Hypothalamus (tissue), 51 donors: ENCODE results near the gene RASGRF2.
A peak's percentile ranks its signal among the peaks of the same experiment; 100 is the strongest.

Experiments used
- DNase-seq, 51 donors: peaks; one replicate each; lab custom pipeline; 2025; lab: John Stamatoyannopoulos, UW

Gene RASGRF2

GRCh38 chr5:81125959-81126358 is 165.8 kb downstream of the RASGRF2 start:
- DNase-seq: peak in 5 of 51 donors; percentile 4 to 35 (median 6)

DNA sequence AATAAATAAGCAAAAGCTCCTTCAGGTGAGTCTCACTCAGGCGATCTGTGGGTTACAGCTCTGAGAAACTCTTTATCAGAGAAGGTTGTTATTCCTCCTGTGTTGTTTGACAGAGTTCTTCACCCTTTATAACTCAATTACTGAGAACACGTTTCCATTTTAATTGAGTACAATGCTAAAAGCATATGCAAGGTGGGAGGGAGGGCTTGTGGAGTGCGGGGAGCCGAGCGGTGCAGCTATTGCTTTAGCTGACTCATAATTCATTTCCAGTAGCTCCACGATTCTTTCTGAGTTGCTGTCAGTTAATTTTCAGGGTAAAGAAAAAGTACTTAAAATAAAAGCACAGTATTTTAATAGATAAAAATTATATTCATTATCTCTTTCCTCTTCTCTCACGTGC is 168.3 kb downstream of the RASGRF2 start:
- DNase-seq: peak in 2 of 51 donors; percentile 2 to 40

DNA sequence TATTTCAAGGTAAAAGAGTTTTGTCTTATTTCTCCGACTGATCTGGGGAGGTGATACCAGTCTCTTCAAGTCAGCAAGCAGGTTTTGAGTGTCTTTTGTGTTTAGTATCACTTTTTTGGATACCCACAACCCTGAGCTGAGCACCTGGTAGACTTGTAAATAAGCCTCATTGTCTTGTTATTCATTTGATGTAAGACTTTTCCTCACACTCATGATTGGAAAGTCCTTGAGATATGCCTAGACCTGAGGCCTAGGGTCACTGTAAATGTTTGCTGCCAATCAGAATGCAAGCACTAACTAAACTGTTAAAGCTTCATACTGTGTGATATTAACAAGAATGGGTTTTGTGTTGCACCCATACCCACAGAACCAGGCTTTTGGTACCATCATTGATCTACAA is 172.2 kb downstream of the RASGRF2 start:
- no peak for DNase-seq

GRCh38 chr5:81134066-81134465 is 173.9 kb downstream of the RASGRF2 start:
- no peak for DNase-seq

DNA sequence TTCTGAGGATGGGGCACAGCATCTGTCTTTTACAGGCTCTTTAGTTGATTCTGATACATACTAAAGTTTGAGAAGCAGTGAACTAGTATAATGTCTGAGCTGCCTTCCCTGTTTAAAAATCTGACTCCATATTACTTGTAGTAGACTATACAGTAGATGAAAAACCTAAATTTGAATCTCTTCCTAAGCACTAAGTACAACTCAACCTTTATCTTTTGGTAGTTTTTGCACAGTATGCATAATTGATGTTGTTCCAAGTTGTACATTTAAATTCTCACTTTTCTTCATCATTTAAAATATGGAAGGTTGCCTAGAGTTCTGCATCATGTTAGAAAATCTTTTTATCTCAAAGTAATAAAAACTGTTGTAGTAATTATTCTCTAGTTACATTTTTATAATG is 174.4 kb downstream of the RASGRF2 start:
- no peak for DNase-seq

DNA sequence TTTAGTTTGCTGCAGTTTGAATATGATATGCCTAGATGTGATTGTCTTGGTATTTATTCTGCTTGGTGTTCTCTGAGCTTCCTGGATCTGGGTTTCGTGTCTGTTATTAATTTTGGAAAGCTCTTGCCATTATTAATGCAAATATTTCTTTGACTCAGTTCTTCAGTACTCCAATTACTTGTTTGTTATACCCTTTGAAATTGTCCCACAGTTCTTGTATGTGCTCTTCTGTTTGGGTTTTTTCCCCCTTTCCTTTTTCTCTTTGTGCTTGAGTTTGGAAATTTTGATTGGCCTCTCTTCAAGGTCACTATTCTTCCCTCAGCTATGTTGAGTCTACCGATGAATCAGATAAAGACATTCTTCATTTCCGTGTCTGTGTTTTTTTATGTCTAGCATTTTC is 176.4 kb downstream of the RASGRF2 start:
- DNase-seq: no peak

DNA sequence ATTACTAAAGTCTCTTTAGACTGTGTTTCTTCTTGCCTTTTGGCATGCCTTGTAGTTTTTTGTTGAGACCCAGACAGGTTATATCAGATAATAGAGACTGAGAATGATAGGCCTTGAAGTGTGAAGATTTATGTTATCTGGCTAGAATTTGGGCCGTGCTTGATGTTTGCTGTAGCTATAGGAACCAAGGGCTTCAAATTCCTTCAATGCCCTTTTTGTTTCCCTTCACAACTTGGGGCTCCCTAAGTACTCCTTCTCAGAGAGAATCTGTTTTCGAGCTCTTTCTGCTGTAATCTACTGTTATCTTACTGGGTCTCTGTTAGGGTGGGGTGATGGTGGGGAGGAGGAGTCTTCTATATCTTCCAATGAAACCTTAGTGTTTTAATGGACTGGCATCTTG is 177.7 kb downstream of the RASGRF2 start:
- DNase-seq: no peak

- no peak for DNase-seq
Observed at GRCh38 chr5:81140441-81140840, 180.3 kb downstream of the RASGRF2 start.

- peak in 1 of 51 donors; percentile 3 for DNase-seq
Observed at GRCh38 chr5:81140943-81141342, 180.8 kb downstream of the RASGRF2 start.

DNA sequence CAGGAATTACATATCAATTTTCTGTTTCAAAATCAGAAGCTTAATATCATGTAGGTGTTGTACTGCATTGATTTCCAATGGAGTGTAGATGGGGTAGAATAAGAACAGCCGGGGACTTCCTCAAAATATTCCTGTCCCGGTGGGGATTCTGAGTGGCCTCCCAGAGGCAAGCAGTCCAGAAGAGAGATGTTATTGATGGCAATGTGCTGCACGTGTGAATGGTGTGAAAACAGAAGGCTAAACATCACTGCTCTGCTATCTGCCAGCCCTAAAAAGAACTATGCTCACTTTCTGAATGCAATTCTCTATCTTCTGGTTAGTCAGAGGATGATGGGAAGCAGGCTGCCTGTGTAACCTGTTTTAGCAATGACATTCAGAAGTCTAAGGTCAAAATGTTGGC is 181.9 kb downstream of the RASGRF2 start:
- no peak for DNase-seq

GRCh38 chr5:81145329-81145935 is 185.3 kb downstream of the RASGRF2 start:
- DNase-seq: no peak

GRCh38 chr5:81146031-81146430 is 185.9 kb downstream of the RASGRF2 start:
- peak in 1 of 51 donors; percentile 33 for DNase-seq

- DNase-seq: peak in 1 of 51 donors; percentile 50
Observed at GRCh38 chr5:81147011-81147885, 187.1 kb downstream of the RASGRF2 start.

- peak in 1 of 51 donors; percentile 50 for DNase-seq
Observed at GRCh38 chr5:81147886-81148571, 187.9 kb downstream of the RASGRF2 start.

- no peak for DNase-seq
Observed at GRCh38 chr5:81151546-81151945, 191.4 kb downstream of the RASGRF2 start.

- no peak for DNase-seq
Observed at GRCh38 chr5:81154725-81155124, 194.6 kb downstream of the RASGRF2 start.

GRCh38 chr5:81156732-81157131 is 196.6 kb downstream of the RASGRF2 start:
- no peak for DNase-seq

- no peak for DNase-seq
Observed at GRCh38 chr5:81161012-81161601, 200.9 kb downstream of the RASGRF2 start.

DNA sequence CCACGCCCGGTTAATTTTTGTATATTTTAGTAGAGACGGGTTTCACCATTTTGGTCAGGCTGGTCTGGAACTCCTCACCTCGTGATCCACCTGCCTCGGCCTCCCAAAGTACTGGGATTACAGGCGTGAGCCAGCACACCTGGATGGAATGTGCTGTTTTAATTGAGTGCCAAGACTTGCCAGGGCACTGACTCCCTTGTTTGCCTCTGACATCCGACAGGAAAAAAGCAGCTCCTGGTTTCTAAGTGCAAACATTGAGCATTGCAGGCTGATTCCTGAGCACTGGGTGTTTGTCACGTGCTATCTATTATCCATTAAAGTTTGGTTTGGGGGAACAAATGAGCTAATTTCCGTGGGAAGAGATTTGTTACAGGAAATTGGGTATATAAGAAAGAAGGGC is 202.3 kb downstream of the RASGRF2 start:
- no peak for DNase-seq

GRCh38 chr5:81163651-81164050 is 203.5 kb downstream of the RASGRF2 start:
- no peak for DNase-seq

- no peak for DNase-seq
Observed at GRCh38 chr5:81164476-81164875, 204.3 kb downstream of the RASGRF2 start.
